ENCODE results near the gene TNMD. TPM values are rescaled to one million over a fixed set of nuclear protein-coding genes. Genes with fewer than 3 reads are reported as not detected.

TNMD gene
- total RNA-seq, 1 experiment from 2014 or later, result not detected

DNA sequence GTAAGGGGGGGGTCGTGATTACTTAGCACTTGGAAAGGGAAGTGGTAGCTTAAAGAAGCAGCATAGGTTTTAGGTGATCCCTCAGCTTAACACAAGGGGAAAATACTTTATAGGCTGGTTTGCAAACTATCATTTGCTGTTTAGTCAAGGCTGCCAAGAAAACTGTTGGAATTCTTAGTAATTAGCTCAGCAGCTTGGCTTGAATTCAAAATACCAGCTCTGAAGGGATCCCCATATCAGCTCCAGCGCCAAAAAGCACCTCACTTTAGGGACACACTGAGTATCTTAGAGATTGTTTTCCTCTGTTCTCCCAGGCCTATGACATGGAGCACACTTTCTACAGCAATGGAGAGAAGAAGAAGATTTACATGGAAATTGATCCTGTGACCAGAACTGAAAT is 8.8 kb downstream of the TNMD start:
- no peaks in the 10 kb centered on the region for H3K27me3 ChIP-seq (replicated peaks; ENCODE audit: control insufficient read depth, insufficient read depth, low read length)
- Mint-ChIP-seq H3K27ac (ENCODE audit: unreplicated experiment) (no peak overlapping the region), H3K36me3 (ENCODE audit: insufficient read depth, unreplicated experiment) (no peaks in the 10 kb centered on the region), H3K4me3 (ENCODE audit: unreplicated experiment) (no peak overlapping the region), H3K9me3 (ENCODE audit: unreplicated experiment) (no peaks in the 10 kb centered on the region), H3K27me3 (ENCODE audit: insufficient read depth, unreplicated experiment) (no peaks in the 10 kb centered on the region), H3K4me1 (ENCODE audit: low read depth, unreplicated experiment) (peaks cover 11% of the 10 kb centered on the region)
- no peaks in the 10 kb centered on the region for H3K36me3 ChIP-seq (ENCODE audit: control insufficient read depth, insufficient read depth, low read length)
- BruUV-seq (replicated peaks), result no TSS peak
- H3K4me3 ChIP-seq (ENCODE audit: low read depth, low read length), result no peak overlapping the region
- intact Hi-C loops (cut with micrococcal nuclease; ENCODE audit: unreplicated experiment), result no loop called here
- TF ChIP-seq, protein P1, sequence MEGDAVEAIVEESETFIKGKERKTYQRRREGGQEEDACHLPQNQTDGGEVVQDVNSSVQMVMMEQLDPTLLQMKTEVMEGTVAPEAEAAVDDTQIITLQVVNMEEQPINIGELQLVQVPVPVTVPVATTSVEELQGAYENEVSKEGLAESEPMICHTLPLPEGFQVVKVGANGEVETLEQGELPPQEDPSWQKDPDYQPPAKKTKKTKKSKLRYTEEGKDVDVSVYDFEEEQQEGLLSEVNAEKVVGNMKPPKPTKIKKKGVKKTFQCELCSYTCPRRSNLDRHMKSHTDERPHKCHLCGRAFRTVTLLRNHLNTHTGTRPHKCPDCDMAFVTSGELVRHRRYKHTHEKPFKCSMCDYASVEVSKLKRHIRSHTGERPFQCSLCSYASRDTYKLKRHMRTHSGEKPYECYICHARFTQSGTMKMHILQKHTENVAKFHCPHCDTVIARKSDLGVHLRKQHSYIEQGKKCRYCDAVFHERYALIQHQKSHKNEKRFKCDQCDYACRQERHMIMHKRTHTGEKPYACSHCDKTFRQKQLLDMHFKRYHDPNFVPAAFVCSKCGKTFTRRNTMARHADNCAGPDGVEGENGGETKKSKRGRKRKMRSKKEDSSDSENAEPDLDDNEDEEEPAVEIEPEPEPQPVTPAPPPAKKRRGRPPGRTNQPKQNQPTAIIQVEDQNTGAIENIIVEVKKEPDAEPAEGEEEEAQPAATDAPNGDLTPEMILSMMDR (IDR thresholded peaks at IDR 0.05; ENCODE audit: insufficient read depth in 1 of 2, low read depth in 1 of 2, low read length in 1 of 2, severe bottlenecking in 1 of 2, unreplicated experiment in 1 of 2), result no peak
- no peak for DNase-seq
- H3K4me1 ChIP-seq, result no peaks in the 10 kb centered on the region; the same call in none of the 2 replicates
- CTCF ChIA-PET, result no interaction called here
- H3K9me3 ChIP-seq, result no peaks in the 10 kb centered on the region
- POLR2A ChIA-PET, result no interaction called here

DNA sequence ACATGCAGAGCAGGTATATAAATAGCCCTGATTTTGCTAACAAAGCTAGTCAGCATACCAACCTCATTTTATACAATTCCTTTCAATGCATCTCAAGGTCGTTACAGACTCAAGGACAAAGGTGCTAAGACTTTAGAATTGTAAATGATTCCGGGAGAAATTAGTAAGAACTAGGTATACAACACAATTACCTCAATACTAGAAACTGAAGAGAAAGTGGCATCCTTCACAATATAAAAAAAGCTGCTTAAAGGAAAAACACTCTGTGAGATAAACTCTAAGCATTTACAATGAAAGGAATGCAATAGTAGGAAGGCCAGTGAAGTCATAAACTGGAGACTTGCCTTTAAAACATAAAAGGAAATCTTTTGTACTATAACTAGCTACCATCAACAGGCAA is 11.9 kb downstream of the TNMD start:
- BruUV-seq (replicated peaks), result no TSS peak
- CTCF ChIA-PET, result no interaction called here
- intact Hi-C loops (cut with micrococcal nuclease; ENCODE audit: unreplicated experiment), result no loop called here
- DNase-seq, result no peak
- POLR2A ChIA-PET, result no interaction called here
- H3K27ac Mint-ChIP-seq (ENCODE audit: unreplicated experiment), result no peak overlapping the region
- no peaks in the 10 kb centered on the region; the same call in 1 of the 2 replicates for H3K4me1 ChIP-seq
- no peaks in the 10 kb centered on the region for H3K27me3 ChIP-seq (replicated peaks; ENCODE audit: control insufficient read depth, insufficient read depth, low read length)
- TF ChIP-seq, protein P1 (IDR thresholded peaks at IDR 0.05; ENCODE audit: insufficient read depth in 1 of 2, low read depth in 1 of 2, low read length in 1 of 2, severe bottlenecking in 1 of 2, unreplicated experiment in 1 of 2), result no peak
- peaks cover 5% of the 10 kb centered on the region for H3K4me1 Mint-ChIP-seq (ENCODE audit: low read depth, unreplicated experiment)
- no peaks in the 10 kb centered on the region for H3K9me3 ChIP-seq
- no peaks in the 10 kb centered on the region for H3K9me3 Mint-ChIP-seq (ENCODE audit: unreplicated experiment)
- no peak overlapping the region for H3K4me3 Mint-ChIP-seq (ENCODE audit: unreplicated experiment)
- H3K36me3 Mint-ChIP-seq (ENCODE audit: insufficient read depth, unreplicated experiment), result no peaks in the 10 kb centered on the region
- no peak overlapping the region for H3K4me3 ChIP-seq (ENCODE audit: low read depth, low read length)
- no peaks in the 10 kb centered on the region for H3K36me3 ChIP-seq (ENCODE audit: control insufficient read depth, insufficient read depth, low read length)
- no peaks in the 10 kb centered on the region for H3K27me3 Mint-ChIP-seq (ENCODE audit: insufficient read depth, unreplicated experiment)

DNA sequence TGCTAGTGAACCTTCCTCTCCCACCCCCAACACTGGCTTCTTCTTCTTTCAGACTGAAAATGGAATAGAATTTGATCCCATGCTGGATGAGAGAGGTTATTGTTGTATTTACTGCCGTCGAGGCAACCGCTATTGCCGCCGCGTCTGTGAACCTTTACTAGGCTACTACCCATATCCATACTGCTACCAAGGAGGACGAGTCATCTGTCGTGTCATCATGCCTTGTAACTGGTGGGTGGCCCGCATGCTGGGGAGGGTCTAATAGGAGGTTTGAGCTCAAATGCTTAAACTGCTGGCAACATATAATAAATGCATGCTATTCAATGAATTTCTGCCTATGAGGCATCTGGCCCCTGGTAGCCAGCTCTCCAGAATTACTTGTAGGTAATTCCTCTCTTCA is 14.7 kb downstream of the TNMD start:
- TF ChIP-seq, protein P1 (IDR thresholded peaks at IDR 0.05; ENCODE audit: insufficient read depth in 1 of 2, low read depth in 1 of 2, low read length in 1 of 2, severe bottlenecking in 1 of 2, unreplicated experiment in 1 of 2), result no peak
- Mint-ChIP-seq H3K36me3 (ENCODE audit: insufficient read depth, unreplicated experiment) (no peaks in the 10 kb centered on the region), H3K4me3 (ENCODE audit: unreplicated experiment) (no peak overlapping the region), H3K4me1 (ENCODE audit: low read depth, unreplicated experiment) (no peaks in the 10 kb centered on the region), H3K9me3 (ENCODE audit: unreplicated experiment) (no peaks in the 10 kb centered on the region), H3K27me3 (ENCODE audit: insufficient read depth, unreplicated experiment) (no peaks in the 10 kb centered on the region), H3K27ac (ENCODE audit: unreplicated experiment) (no peak overlapping the region)
- no peaks in the 10 kb centered on the region for H3K4me1 ChIP-seq
- H3K36me3 ChIP-seq (ENCODE audit: control insufficient read depth, insufficient read depth, low read length), result no peaks in the 10 kb centered on the region
- CTCF ChIA-PET, result no interaction called here
- intact Hi-C loops (cut with micrococcal nuclease; ENCODE audit: unreplicated experiment), result no loop called here
- DNase-seq, result no peak
- H3K9me3 ChIP-seq, result no peaks in the 10 kb centered on the region
- H3K4me3 ChIP-seq (ENCODE audit: low read depth, low read length), result no peak overlapping the region
- no peaks in the 10 kb centered on the region for H3K27me3 ChIP-seq (replicated peaks; ENCODE audit: control insufficient read depth, insufficient read depth, low read length)
- BruUV-seq (replicated peaks), result no TSS peak
- POLR2A ChIA-PET, result no interaction called here
